Activated CD4-positive, alpha-beta T cell treated with anti-CD3 and anti-CD28 coated beads, Interleukin-2, Interleukin-4, amounts not matched to agents 100 ng/mL and 50 ng/mL, durations not matched to agents 16 hours and 8 hours (primary cell): ENCODE results near the gene SCN10A.

ENCODE experiments used
- DNase-seq: peaks from one replicate; pipeline ENCODE4 v3.0.0-alpha.2; 2020; ENCODE audit warnings: low spot score

SCN10A gene

DNA sequence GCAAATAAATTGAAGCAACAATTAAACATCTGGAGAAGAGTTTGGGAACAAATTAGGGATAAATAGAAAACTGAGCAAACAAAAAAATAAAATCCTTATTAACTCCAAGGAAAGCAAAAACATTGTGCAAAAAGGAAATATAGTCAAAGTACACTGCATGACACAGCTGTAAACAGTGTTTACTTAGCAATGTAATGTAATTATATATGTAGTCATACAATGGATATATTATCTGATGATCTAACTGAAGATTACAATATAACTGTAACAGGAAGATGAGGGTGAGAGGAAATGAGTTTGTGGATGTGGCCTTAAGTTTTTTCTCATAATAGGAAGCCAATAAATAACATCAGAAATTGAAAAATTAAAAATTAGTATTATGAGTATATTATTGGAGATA, 42.5 kb downstream of the SCN10A start:
- DNase-seq, result no peak

DNA sequence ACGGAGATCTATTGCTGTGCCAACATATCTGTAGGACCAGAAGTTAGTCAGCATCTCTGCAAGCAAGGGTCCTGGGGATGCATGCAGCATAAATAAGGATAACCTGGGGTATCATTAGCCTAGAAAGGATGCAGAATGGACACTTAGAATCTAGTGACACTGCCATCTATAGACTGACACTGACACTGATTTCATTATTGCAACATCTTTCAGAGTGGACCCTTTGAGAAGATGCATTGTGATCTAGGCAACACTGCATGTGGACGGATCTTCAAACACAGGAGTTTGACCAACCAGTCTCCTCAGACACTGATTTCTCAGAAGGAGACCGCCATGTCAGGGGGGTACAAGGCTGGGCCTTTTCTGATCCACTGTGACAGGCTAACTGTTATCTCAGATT, 52.4 kb downstream of the SCN10A start:
- no peak for DNase-seq

DNA sequence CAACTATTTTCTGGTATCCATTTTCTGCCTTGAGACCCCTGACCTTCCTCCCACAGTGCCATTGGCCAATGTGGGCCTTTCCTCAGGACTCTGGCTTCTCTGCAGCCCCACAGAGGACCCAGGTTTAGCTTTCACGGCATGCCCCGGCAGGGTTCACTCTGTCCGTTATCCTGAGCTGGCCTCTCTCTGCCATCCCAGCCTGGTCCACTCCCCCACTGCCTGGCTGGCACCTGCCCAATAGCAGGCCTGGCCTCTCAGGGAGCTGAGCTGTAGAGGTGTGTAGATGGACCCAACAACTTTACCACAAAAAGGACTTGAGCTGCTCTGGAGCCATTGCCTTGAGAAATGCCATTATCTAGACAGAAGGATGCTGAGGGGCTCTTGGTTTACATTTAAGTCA, 57.5 kb downstream of the SCN10A start:
- DNase-seq, result no peak

DNA sequence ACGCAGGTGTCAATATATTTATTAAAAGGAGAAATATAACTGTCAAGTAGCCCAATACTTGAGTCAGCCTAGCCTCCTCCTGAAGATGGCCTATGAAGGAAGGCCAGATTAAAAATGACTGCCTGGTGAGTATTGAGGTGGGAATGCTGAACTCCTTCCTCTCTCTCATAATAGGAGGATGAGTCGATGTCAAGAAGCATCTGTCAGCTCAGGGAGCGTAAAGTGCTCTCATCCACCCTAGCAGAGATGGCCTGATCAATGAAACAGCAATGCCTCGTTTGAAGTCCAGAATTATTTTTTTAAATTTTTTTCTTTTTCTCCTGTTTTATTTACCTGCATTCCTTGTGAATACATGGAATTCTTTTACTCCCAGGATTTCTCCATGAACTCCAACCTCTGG, 58.3 kb downstream of the SCN10A start:
- DNase-seq, result no peak

DNA sequence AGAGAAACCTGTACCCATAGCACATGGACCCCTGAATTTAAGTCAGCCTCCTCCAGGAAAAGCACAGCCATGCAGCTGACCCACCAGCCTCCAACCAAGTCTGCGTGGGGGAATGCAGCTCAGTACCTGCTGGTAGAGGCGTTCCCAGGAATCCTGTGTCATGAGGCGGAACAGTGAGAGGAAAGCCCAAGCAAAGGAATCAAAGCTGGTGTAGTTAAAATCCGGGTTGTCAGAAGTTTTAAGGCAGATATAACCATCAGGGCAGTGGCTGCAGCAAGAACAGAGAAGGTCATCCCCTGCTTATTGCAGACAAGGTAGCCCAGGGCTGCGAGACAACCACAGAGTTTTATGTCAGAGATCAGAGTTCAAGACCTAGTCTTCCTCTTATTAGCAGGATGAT, 59.1 kb downstream of the SCN10A start:
- no peak for DNase-seq

DNA sequence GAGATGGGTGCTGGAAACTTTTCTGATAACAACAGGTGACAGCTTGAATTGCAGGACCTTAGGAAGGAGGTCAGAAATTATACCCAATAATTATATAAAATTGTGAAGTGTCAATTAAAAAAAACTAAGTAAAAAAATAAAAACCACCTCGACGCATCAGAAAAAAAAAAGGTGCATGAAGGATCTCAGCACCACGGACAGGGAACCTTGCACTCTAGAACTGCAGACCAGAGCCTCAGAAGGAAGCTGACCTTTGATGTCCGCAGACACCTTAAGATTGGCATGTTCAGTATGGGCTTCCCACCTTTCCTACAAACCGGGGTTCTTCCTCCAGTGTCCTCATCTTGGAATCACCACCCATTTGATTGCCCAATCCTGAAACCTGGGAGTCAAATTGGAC, 60.9 kb downstream of the SCN10A start:
- no peak for DNase-seq

DNA sequence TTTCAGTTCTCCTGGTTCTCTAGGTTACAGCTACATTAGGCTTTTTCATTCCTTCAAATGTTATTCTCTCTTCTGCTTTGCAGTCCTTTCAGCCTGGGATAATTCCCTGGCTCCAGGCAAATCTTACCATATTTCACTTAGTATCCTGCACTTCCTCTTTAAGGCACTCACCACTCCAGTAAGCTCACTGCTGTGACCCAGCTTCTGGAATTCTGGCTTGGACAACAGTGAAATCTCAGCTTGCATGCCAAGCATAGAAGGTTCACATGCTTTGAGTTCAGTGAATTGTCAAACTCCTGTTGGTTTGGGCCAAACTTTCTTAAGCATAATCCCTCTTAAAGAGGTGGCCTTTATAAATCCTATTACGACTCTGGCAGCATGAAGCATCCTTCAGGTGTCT, 69.4 kb downstream of the SCN10A start:
- no peak for DNase-seq

DNA sequence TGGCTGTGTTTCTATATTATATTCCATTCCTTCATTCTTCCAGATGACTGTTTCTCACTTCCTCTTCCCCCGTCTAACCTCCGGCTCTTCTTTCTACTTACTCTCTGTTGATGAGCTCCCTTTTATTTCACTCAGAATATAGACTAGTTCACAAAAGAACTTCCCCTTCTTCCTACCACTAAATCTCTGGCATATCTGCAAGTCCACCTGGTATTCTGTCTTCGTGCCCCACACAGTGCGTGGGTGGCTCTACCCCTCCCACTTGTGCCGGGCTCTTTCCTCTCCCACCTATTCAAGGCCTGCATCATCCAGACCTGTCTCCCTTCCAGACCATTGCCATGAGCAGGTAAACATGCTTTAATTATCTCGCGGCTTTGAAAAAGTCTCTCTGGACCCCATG, 73.0 kb downstream of the SCN10A start:
- no peak for DNase-seq

DNA sequence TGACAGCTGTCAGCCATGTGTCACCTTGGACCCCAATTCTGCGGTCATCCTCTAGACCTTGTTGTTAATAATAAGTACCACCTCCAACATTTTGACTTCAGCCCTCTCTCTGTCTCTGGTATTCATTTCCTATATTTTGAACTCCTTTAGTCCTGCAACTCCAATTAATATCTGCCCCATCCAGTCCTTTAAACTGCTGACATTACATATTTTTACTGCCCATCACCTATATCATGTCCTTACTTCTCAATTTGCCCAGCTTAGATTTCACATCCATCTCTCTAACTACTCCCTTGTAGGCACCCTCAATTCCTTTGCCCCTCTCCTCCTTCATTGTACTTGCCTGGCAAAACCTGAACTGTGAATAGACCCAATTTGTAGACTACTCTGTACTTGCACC, 73.5 kb downstream of the SCN10A start:
- DNase-seq, result no peak

DNA sequence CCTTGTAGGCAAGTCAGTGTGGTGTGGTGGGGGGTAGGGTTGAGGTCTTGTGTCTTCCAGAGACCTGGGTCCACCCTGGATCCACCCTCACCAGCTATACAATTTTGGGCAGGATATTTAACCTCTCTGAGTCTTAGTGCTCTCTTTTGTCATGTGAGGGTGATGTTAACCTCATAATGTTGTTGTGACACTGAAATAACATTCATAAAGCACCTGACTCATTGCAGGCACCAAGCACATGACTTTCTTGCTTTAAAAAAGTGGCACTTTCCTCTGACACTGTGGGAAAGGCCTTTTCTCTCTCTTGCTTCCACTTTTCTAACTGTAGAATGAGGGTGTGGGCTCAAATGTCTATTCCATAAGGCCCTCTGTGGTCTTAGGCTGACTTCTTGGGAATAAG, 75.5 kb downstream of the SCN10A start:
- DNase-seq, result no peak

DNA sequence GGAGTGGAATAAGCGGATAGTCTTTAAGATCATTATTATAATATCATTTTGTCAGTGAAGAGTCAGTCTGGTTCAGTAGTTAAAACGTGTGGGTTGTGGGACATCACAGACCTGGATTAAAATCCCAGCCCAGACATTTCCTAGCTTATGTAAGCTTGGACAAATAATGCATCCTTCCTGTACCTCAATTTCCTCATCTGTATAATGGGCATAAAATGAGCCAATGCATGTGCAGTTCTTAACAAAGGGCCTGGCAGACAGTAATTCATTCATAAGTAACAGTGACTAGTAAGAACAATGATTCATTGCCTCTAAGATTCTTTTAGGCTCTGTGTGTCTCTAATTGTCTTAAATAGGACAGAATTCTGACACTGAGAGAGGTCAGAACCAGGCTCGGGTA, 76.1 kb downstream of the SCN10A start:
- no peak for DNase-seq

DNA sequence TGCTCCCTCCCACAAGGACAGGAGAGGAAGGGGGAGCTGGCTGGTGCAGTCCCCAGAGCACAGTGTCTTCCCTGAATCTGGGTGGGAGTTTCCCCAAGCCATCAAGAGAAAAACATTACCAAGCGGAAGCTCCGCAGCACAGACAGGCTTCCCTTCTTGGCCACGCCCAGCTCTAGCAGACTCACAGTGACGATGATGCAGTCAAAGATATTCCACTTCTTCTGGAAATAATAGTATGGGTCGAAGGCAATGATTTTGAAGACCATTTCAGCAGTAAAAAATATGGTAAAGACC, 76.7 kb downstream of the SCN10A start:
- DNase-seq, result no peak

DNA sequence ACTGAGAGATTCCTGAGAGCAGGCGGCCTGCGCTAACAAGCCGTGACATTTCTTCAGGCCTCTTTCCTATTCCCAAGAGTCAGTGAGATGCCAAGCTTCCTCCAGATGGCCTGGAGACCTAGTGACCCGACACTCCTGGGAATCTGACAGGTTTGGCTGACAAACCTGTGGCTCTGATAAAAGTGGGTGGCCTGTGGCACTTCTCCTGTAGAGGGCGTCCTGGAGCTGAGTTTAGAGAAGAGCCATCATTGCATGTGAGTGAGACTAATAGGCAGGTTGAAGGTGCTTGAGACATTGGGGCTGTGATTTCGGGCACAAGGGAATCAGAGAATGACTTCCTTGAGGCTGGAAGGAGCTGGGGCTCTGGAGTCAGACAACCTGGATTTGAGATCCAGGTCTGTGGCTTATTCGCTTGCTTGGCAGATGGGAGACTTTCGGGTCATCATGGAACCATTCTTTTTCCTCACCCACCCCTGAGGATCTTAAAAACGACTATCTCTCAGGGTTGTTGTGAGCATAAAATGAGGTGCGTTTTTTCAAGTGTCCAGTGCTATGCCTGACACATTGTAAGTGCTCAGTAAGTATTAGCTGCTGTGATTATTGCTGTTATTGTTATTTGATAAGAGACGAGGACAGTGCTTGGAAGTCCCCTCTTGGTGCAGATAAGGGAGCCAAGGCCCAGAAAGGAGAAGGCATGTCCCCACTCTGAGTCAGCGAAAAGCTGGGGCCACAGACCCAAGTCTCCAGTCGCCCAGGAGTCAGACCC, 77.2 kb downstream of the SCN10A start:
- DNase-seq, result peak; percentile 47

DNA sequence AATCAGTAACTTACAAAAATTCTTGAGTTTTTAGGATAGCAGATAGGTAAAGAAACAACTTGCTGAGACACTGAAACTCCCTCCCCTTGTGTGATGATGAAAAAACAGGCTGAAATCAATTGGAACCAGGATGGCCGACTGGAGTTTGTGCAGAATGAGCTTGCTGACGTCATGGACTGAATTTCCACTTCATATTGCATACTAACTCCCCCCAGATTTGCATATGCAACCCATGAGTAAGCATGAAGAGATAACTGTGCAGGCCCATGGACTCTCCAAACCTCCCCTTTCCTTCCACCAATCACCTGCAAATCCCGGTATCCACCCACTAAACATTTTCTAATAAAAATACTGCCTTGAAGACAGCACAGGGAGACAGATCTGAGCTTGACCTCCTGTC, 84.5 kb downstream of the SCN10A start:
- no peak for DNase-seq

DNA sequence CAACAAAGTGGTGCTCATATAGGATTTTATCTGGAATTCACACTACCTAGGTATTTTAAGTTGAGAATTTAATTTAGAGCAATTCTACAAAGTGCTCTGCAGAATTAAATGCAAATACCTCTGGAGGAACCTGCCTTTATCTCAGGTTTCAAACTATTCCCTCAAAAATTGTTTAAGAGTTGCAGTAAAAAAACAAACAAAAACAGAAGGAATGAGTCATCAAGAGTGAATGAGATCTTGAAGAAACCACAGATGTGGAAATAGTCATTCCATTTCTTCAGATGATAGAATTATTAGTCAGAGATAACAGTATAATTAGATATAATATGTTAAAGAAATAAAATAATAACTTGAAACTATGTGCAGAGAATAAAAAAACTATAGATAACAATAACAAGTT, 85.7 kb downstream of the SCN10A start:
- DNase-seq, result no peak

DNA sequence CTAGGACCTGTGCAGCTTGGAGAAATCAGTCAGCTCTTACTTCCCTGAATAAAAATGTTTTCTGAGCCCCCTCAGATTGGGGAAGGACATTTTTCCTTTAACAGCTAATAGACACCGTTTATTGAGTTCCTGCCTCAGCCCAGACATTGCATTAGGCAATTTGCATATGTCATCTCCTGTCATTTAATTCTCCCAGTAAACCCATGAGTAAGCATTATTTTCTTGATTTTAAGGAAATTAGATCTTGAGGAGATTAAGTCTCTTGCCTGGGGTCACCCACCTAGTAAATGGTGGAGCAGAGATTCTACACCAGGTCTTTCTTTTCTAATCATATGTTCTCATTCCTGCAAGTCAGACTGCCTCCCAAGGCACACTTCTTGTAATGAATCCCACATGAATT, 88.0 kb downstream of the SCN10A start:
- no peak for DNase-seq

DNA sequence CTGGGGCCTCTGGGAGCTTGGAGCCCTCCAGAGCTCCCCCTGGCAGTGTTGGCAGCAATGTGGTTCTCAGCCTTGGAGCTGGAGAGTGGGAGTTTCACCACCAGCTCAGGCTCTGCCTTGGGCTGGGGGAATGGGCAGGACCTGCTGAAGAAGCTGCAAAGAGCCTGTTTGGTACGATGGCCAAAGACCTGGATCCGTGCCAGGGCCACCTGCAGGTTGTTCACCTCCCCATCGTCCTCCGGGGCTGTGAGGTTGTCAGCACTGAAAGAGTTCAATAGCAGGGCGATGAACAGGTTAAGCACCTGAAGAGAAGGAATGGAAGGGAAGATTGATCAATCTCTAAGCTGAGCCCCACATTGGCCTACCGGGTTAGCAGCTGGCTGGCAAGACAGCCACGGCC, 89.3 kb downstream of the SCN10A start:
- DNase-seq, result no peak

DNA sequence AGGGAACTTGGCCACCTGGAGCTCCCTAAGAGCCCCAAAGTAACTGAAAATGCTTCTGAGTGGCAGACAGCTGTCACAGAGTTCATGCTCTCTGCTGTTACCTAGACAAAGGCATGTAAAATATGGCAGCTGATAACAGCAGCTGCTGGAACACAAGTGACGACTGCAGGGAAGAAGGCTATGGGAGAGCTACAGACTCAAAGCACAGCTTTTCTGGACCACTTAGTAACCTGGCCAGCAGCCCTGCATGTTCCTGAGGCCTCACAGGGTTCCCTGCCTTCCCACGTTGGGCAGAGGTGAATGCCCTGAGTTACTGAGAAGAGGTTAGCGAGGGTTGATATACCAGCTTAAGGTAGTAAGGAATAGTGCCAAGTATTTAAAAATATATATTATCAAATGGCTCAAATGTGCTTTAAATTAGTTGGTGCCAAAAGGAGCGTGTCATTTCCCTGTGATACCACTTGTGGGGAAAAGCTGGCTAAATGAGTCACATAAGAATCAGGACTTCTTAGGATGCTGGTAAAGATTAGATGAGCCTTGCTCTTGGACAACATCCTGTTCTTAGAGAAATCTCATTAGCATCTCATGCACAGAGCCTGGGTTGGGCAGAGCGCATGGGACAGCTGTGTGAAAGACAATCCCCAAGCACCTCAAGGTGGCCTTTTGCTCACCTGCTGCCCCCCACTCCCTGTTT, 90.1 kb downstream of the SCN10A start:
- DNase-seq, result no peak

DNA sequence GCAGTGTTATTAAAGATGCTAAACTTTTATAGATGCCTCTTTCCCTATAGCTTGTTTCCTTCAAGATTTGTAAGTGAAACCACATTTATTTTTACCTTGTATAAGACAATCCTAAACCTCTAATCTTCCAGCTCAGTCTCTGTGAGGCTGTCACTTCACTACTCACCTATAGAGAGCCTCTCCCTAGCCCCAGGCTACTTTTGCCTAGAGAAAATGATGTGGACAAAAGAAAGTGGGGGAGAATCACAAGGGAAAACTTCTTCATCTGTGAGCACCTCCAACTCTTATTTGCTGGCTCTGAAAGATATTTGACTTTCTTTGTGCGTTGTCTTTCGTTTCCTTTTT, 91.7 kb downstream of the SCN10A start:
- no peak for DNase-seq

DNA sequence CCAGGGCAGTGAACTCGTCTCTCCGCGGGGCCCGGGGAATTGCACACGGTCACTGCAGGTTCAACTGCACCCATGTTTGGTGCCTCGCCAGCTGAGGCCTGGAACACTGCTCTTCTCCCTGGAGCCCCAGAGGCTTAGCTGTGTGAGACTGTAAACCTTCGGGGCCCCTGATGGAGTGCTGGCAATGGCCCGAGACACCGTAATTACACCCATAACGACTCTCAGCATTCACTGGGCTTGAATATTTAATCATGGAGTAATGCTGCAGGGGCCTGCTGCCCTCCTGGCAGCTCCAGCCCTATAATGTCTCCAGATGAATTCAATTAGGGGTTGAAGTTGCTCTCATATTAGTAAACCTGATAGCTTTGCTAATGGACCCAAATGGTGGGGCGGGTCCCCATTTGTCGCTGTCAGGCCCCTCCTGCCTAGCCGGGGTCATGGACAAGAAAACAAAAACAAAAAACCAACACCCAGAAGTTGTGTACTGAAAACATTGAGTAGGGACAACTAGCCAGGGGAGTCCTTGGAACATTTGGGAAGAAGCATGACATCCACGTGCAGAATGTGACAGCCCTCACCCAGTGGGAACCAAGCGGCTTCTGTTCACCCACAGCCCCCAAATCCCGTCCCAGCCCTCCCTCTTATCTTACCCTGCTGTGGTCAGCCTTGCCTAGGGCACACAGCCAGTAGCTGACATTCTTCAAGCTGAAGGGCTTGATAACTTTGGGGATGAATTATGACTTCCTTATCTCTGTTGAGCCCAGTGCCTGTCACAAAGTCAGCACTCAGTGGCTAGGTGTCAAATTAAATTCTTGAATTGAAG, 92.2 kb downstream of the SCN10A start:
- DNase-seq, result no peak

DNA sequence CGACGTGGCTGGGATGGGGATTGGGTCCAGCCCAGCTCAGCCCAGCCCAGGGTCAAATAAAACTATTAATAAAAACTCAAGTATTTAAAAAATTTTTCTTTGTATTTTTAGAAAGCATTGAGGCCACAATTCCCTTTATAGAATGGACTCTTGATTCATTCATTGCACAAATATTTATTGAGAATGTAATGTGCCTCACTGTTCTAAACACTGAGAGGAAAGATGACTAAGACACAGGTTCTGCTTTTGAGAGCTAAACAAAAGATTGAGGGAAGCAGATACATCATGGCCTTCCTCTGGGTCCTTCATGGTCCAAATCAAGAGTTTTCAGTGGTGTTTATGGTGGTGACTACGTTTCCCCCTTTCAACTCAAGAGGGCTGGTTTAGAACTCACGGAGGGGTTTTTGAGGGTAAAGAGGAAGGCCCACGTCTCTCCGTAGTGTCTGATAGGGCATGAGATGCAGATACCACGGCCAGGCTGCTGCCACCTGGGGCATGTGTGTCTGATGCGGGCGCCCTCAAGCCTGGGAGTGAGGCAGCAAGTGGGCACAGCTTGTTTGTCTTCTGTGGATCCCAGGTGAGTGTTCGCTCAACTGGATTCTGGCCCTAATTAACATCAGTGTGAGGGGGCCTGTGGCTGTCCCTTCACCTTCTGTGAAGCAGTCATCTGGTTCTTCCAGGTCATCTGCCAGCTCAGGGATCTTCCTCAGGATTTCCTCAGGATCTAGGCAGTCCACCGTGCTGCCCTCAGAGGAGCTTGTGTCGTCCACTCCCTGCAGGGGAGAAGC, 93.0 kb downstream of the SCN10A start:
- DNase-seq, result no peak

DNA sequence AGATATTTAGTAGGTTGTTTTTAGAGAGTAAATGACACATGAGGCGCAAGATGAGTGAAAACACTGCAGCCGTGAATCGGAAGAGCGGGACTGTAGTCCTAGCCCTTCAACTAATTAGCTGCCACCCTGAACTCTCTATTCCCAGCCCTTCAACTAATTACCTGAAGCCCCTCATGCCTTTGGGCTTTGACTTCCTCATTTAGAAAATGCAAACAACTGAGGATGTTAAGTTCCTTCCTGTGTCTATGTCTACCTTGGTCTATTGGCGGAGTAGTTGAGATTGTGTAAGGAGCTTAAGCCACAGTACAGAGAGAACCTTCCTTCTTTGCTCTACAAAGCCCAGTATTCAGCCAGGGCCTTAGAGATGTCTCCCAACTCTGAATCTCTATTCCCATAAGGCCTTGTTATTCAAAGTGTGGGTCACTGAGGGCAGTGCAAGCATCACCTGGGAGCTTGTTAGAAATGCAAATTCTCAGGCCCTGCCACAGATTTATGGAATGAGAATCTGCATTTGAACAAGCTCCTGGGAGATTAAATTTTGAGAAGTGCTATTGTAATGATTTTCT, 94.7 kb downstream of the SCN10A start:
- DNase-seq, result no peak
